Measurements from ENCODE around the gene LAPTM5.

DNA sequence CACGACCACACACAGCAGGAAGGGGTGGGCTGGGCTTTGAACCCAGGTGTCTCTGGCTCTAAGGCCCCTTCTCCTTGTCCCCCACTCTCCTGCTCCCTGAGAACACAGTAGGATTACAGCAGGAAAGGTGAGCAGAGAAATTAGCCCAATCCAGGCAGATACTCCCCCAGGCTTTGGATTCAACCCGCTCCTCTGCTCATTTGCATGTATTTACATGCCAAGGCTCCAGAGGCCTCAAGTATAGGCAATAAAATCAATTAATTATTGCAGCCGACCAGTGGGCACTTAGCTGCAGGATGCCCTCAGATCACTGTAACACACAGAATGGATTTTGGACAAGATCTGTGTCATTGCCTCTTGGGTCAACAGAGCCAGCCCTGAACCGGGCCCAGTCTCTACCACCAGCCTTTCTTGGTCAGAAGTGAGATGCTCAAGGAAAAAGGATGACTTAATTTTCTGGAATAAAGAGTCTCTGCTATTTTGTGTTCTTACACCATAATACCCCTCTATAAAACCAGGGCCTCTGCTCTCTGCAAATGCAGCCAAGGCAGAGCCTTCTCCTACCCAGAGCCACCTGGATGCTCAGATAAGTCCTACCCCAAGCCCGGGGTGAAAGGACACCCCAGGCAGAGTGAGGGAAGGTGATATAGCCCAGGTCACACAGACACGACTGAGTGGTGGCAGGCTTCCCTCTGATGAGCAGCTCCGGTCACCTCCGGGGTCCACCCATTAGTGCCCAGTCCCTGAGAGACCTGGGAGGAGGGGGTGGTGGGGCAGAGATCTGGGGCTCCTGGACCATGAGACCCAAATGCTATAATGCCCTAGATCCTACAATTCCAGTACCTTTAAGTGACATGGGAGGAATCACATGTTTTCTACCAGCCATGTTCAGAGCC lies 63.0 kb downstream of the LAPTM5 start:
- TF ChIP-seq BHLHE40 (IDR thresholded peaks at IDR 0.05; ENCODE audit: borderline replicate concordance) (no peak), SUZ12 (IDR thresholded peaks at IDR 0.05) (no peak), SP1 (IDR thresholded peaks at IDR 0.05) (no peak), ZNF384 (IDR thresholded peaks at IDR 0.05) (no peak), FOXM1 (IDR thresholded peaks at IDR 0.05; ENCODE audit: borderline replicate concordance) (no peak), FOXK2 (IDR thresholded peaks at IDR 0.05) (no peak), ELF4 (IDR thresholded peaks at IDR 0.05) (no peak), FOXA1 (IDR thresholded peaks at IDR 0.05) (no peak), TARDBP (IDR thresholded peaks at IDR 0.05) (no peak), LEF1 (IDR thresholded peaks at IDR 0.05; ENCODE audit: borderline replicate concordance) (no peak), HDGF (IDR thresholded peaks at IDR 0.05; ENCODE audit: borderline replicate concordance) (no peak), ARNT (IDR thresholded peaks at IDR 0.05) (no peak)

Measured in HEK293T (cell line).